ENCODE results near the gene RIC8A. TPM values are rescaled to one million over a fixed set of nuclear protein-coding genes. Genes with fewer than 3 reads are reported as not detected.

Gene RIC8A
- total and polyA plus RNA-seq, 9 of the 15 experiments (the other 6 are each of a cell fraction or from before 2014, with no cell fraction given), result 10.7 to 108 (median 72.1) TPM

- TF ChIP-seq, protein P1, sequence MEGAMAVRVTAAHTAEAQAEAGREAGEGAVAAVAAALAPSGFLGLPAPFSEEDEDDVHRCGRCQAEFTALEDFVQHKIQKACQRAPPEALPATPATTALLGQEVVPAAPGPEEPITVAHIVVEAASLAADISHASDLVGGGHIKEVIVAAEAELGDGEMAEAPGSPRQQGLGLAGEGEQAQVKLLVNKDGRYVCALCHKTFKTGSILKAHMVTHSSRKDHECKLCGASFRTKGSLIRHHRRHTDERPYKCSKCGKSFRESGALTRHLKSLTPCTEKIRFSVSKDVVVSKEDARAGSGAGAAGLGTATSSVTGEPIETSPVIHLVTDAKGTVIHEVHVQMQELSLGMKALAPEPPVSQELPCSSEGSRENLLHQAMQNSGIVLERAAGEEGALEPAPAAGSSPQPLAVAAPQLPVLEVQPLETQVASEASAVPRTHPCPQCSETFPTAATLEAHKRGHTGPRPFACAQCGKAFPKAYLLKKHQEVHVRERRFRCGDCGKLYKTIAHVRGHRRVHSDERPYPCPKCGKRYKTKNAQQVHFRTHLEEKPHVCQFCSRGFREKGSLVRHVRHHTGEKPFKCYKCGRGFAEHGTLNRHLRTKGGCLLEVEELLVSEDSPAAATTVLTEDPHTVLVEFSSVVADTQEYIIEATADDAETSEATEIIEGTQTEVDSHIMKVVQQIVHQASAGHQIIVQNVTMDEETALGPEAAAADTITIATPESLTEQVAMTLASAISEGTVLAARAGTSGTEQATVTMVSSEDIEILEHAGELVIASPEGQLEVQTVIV (CRISPR knock-in tag; IDR thresholded peaks at IDR 0.05; ENCODE audit: borderline replicate concordance), result 0 out of 2 replicates have a peak, but pooled peaks have one; percentile 14
- no peak for TF ChIP-seq ZNF778 (CRISPR knock-in tag; IDR thresholded peaks at IDR 0.05)
- TF ChIP-seq NFE2 (IDR thresholded peaks at IDR 0.05; ENCODE audit: low read depth), result no peak
- no peak for TF ChIP-seq RCOR1 (IDR thresholded peaks at IDR 0.05; ENCODE audit: borderline replicate concordance in 1 of 2, low read depth in 2 of 2, low read length in 2 of 2)
- TF ChIP-seq IFI16 (CRISPR knock-in tag; IDR thresholded peaks at IDR 0.05), result no peak
- TF ChIP-seq ZNF444 (CRISPR knock-in tag; IDR thresholded peaks at IDR 0.05), result no peak
- no peak for TF ChIP-seq ELK3 (CRISPR knock-in tag; IDR thresholded peaks at IDR 0.05)
- peak; percentile 74 for TF ChIP-seq CREM (IDR thresholded peaks at IDR 0.05; ENCODE audit: low read depth)
- TF ChIP-seq SMAD3 (CRISPR knock-in tag; conservative IDR thresholded peaks at IDR 0.05), result no peak
- no peak for TF ChIP-seq CBX3 (IDR thresholded peaks at IDR 0.05; ENCODE audit: borderline replicate concordance in 1 of 2, low read length in 2 of 2)
- TF ChIP-seq ZNF592 (IDR thresholded peaks at IDR 0.05), result peak; percentile 53
- no peak for TF ChIP-seq CEBPG (CRISPR knock-in tag; IDR thresholded peaks at IDR 0.05)
- TF ChIP-seq CEBPG (tag; conservative IDR thresholded peaks at IDR 0.05 in 1 of 2, IDR thresholded peaks at IDR 0.05 in 1 of 2), result no peak
- peak; percentile 74 for TF ChIP-seq SUPT5H (IDR thresholded peaks at IDR 0.05)
- no peak for TF ChIP-seq ZFP30 (CRISPR knock-in tag; IDR thresholded peaks at IDR 0.05; ENCODE audit: borderline replicate concordance)
- TF ChIP-seq SMAD4 (CRISPR knock-in tag; conservative IDR thresholded peaks at IDR 0.05), result peak; percentile 91
- TF ChIP-seq NFIX (CRISPR knock-in tag; IDR thresholded peaks at IDR 0.05; ENCODE audit: low read depth), result no peak
- TF ChIP-seq NFXL1 (CRISPR knock-in tag; IDR thresholded peaks at IDR 0.05), result no peak
- TF ChIP-seq, protein P2, sequence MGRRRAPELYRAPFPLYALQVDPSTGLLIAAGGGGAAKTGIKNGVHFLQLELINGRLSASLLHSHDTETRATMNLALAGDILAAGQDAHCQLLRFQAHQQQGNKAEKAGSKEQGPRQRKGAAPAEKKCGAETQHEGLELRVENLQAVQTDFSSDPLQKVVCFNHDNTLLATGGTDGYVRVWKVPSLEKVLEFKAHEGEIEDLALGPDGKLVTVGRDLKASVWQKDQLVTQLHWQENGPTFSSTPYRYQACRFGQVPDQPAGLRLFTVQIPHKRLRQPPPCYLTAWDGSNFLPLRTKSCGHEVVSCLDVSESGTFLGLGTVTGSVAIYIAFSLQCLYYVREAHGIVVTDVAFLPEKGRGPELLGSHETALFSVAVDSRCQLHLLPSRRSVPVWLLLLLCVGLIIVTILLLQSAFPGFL (CRISPR knock-in tag; IDR thresholded peaks at IDR 0.05), result no peak
- TF ChIP-seq NR1H2 (CRISPR knock-in tag; IDR thresholded peaks at IDR 0.05), result no peak
Observed at GRCh38 chr11:208181-208916, 841 bp downstream of the RIC8A start (continued).
